A673 (cell line): ENCODE results near the gene CNN2. TPM values are rescaled to one million over a fixed set of nuclear protein-coding genes. Genes with fewer than 3 reads are reported as not detected.

Experiments used
- BruUV-seq: library from RNA; stranded (reverse); fragments of 400-500 nt; replicated peaks from 2 replicates; lab custom pipeline; 2021; lab: Mats Ljungman, UMichigan
- CTCF ChIA-PET: fragments of 300-600 bp; sonication (Branson Sonifier 250); formaldehyde crosslinking; loops from one replicate; lab custom pipeline; 2022; ENCODE audit warnings: antibody characterized with exemption; lab: Charles Lee
- POLR2A ChIA-PET: fragments of 300-600 bp; sonication (Branson Sonifier 250); formaldehyde crosslinking; loops from one replicate; lab custom pipeline; 2022; ENCODE audit warnings: antibody characterized with exemption; ENCODE audit not compliant: low non-redundant PET; lab: Charles Lee
- DNase-seq: peaks from one replicate; pipeline ENCODE4 v3.0.0-alpha.2; 2015; ENCODE audit warnings: low spot score
- H3K27ac ChIP-seq: fragments of 200-600 bp; sonication (generic); 2 replicates; pipeline ENCODE4 v1.5.1; 2016; ENCODE audit warnings: mixed run types, low read depth, mild to moderate bottlenecking, mixed read lengths, antibody characterized with exemption, low read length; ENCODE audit not compliant: poor library complexity, severe bottlenecking
- H3K27me3 ChIP-seq: fragments of 200-600 bp; sonication (generic); replicated peaks from 2 replicates; pipeline ENCODE4 v1.6.1; 2017; ENCODE audit warnings: mixed run types, low read depth, mild to moderate bottlenecking, mixed read lengths, antibody characterized with exemption, low read length; ENCODE audit not compliant: insufficient read depth, poor library complexity
- H3K36me3 ChIP-seq: fragments of 200-600 bp; sonication (generic); 2 replicates; pipeline ENCODE4 v1.6.1; 2016; ENCODE audit warnings: mixed run types, mild to moderate bottlenecking, mixed read lengths, antibody characterized with exemption, low read length; ENCODE audit not compliant: insufficient read depth, poor library complexity, severe bottlenecking
- H3K4me1 ChIP-seq: fragments of 200-600 bp; sonication (generic); 2 replicates; pipeline ENCODE4 v1.6.1; 2017; ENCODE audit warnings: mixed run types, mild to moderate bottlenecking, mixed read lengths, antibody characterized with exemption, low read length; ENCODE audit not compliant: insufficient read depth, poor library complexity, severe bottlenecking
- H3K4me3 ChIP-seq: fragments of 200-600 bp; sonication (generic); 2 replicates; pipeline ENCODE4 v1.5.1; 2016; ENCODE audit warnings: low read depth, mixed run types, mild to moderate bottlenecking, mixed read lengths, low read length; ENCODE audit not compliant: poor library complexity, severe bottlenecking
- H3K9me3 ChIP-seq: fragments of 200-600 bp; sonication (generic); 2 replicates; pipeline ENCODE4 v1.6.1; 2016; ENCODE audit warnings: mixed run types, low read depth, mild to moderate bottlenecking, mixed read lengths, antibody characterized with exemption, low read length; ENCODE audit not compliant: poor library complexity, severe bottlenecking
- CTCF ChIP-seq: fragments of 300-800, 200-600 bp; sonication (generic); conservative IDR thresholded peaks from 2 replicates; pipeline ENCODE4 v1.5.1; 2017; ENCODE audit warnings: low read depth, mild to moderate bottlenecking, antibody characterized with exemption, low read length, moderate library complexity, mixed read lengths
- EZH2 ChIP-seq: fragments of 200-600 bp; sonication (generic); IDR thresholded peaks from 2 replicates; pipeline ENCODE4 v1.6.1; 2017; ENCODE audit warnings: borderline replicate concordance, low read depth, mild to moderate bottlenecking, mixed read lengths, antibody characterized with exemption, low read length; ENCODE audit not compliant: poor library complexity, severe bottlenecking
- intact Hi-C: fragments of 100-400 bp; cut with micrococcal nuclease; formaldehyde crosslinking; loops from one replicate; pipeline ENCODE4 v1.10.0; 2022; ENCODE audit not compliant: unreplicated experiment
- total RNA-seq: library from RNA; stranded (reverse); gene quantifications from 2 replicates; pipeline ENCODE4 v1.2.3, GENCODE V29; 2021

The CNN2 gene
- total RNA-seq, 1 experiment from 2014 or later: 112 TPM

- Histone ChIP-seq H3K4me1 (peaks cover 15% of the 10 kb centered on the region), H3K27me3 (peaks cover 7% of the 10 kb centered on the region), H3K4me3 (peak overlapping the region; percentile 30), H3K27ac (peak overlapping the region; percentile 63), H3K9me3 (no peaks in the 10 kb centered on the region), H3K36me3 (no peaks in the 10 kb centered on the region)
- POLR2A ChIA-PET: interaction anchor here (0.9 kb wide), 1 partner anchor 23 kb away, joined by 3 read pairs; no protein-coding TSS in a partner anchor
- TF ChIP-seq CTCF (no peak), EZH2 (no peak)
- DNase-seq: no peak
- CTCF ChIA-PET: interaction anchor here (0.6 to 1.6 kb wide), 3 partner anchors 9 to 39 kb away, joined by 3 to 6 read pairs (median 4); no protein-coding TSS in a partner anchor
- intact Hi-C loops: no loop called here
- no TSS peak for BruUV-seq
Observed at GRCh38 chr19:1073956-1074517, 47.6 kb downstream of the CNN2 start.

- Histone ChIP-seq H3K27ac (peak overlapping the region; percentile 63), H3K36me3 (no peaks in the 10 kb centered on the region), H3K4me3 (peak overlapping the region; percentile 47), H3K4me1 (peaks cover 15% of the 10 kb centered on the region), H3K9me3 (no peaks in the 10 kb centered on the region), H3K27me3 (peaks cover 7% of the 10 kb centered on the region)
- BruUV-seq: no TSS peak
- no peak for TF ChIP-seq CTCF
- peak; percentile 92 for DNase-seq
- CTCF ChIA-PET: interaction anchor here (0.6 to 1.6 kb wide), 5 partner anchors 10 to 170 kb away, joined by 3 to 6 read pairs (median 4); no protein-coding TSS in a partner anchor
- POLR2A ChIA-PET: interaction anchor here (0.6 to 0.9 kb wide), 4 partner anchors 22 to 1023 kb away, joined by 3 to 6 read pairs (median 4); no protein-coding TSS in a partner anchor
- intact Hi-C loops: no loop called here
Observed at GRCh38 chr19:1074544-1075283, 48.3 kb downstream of the CNN2 start.

- CTCF ChIA-PET: no interaction called here
- intact Hi-C loops: no loop called here
- no peak for DNase-seq
- Histone ChIP-seq H3K9me3 (no peaks in the 10 kb centered on the region), H3K4me3 (no peak overlapping the region), H3K27me3 (peaks cover 2% of the 10 kb centered on the region), H3K4me1 (peaks cover 10% of the 10 kb centered on the region), H3K27ac (peak overlapping the region; percentile 30), H3K36me3 (no peaks in the 10 kb centered on the region)
- POLR2A ChIA-PET: no interaction called here
- TF ChIP-seq EZH2 (no peak), CTCF (no peak)
- BruUV-seq: no TSS peak
Observed at GRCh38 chr19:1076046-1076386, 49.6 kb downstream of the CNN2 start.
